CD4-positive, alpha-beta T cell (primary cell): ENCODE data around the gene WDR89. TPM values are rescaled to one million over a fixed set of nuclear protein-coding genes. Genes with fewer than 3 reads are reported as not detected.
A peak's percentile ranks its signal among the peaks of the same experiment; 100 is the strongest.

Source experiments
- ATAC-seq: fragments of 200-7000 bp; cut with Tn5 transposase; one replicate; pipeline ENCODE4 v1.10.0; 2022; ENCODE audit warnings: mild to moderate bottlenecking; ENCODE audit not compliant: poor library complexity
- CTCF ChIA-PET: fragments of 350-600 bp; sonication (Branson Sonifier 250); formaldehyde crosslinking; loops from one replicate; lab custom pipeline; 2021; ENCODE audit warnings: antibody characterized with exemption, inconsistent platforms; lab: Charles Lee
- POLR2A ChIA-PET: fragments of 350-600 bp; sonication (Branson Sonifier 250); formaldehyde crosslinking; loops from one replicate; lab custom pipeline; 2021; ENCODE audit warnings: antibody characterized with exemption, inconsistent platforms; lab: Charles Lee
- DNase-seq, 14 experiments: peaks; one replicate each; pipeline ENCODE4 v3.0.0-alpha.2; 2013 to 2020; ENCODE audit warnings: mixed read lengths in 2 of 14
- H3K27ac ChIP-seq, 2 donors: one replicate each; pipeline versions ENCODE4 v1.5.1 to v1.7.0; 2013; ENCODE audit warnings: low read length in 2 of 2, low read depth in 1 of 2, mild to moderate bottlenecking in 1 of 2
- H3K27me3 ChIP-seq, 2 experiments: 1 replicate in 1 of 2; 2 replicates in 1 of 2; pipeline versions ENCODE4 v1.6.1 to v1.7.0; 2013; ENCODE audit warnings: low read length in 2 of 2, control low read depth in 1 of 2, mild to moderate bottlenecking in 1 of 2, moderate library complexity in 1 of 2; ENCODE audit not compliant: insufficient read depth in 2 of 2, control insufficient read depth in 1 of 2
- H3K36me3 ChIP-seq: one replicate; pipeline ENCODE4 v1.6.1; 2013; ENCODE audit warnings: low read length, control low read depth; ENCODE audit not compliant: insufficient read depth
- H3K4me1 ChIP-seq: one replicate; pipeline ENCODE4 v1.6.1; 2013; ENCODE audit warnings: low read length, control low read depth; ENCODE audit not compliant: insufficient read depth
- H3K4me3 ChIP-seq: one replicate; pipeline ENCODE4 v1.5.1; 2013; ENCODE audit warnings: mild to moderate bottlenecking, low read length, moderate library complexity
- H3K9me3 ChIP-seq, 2 experiments: 1 replicate in 1 of 2; 2 replicates in 1 of 2; pipeline versions ENCODE4 v1.6.1 to v1.7.0; 2013; ENCODE audit warnings: low read length in 2 of 2, mild to moderate bottlenecking in 2 of 2, control low read depth in 1 of 2, moderate library complexity in 1 of 2; ENCODE audit not compliant: control insufficient read depth in 1 of 2, insufficient read depth in 1 of 2
- H3K27ac Mint-ChIP-seq: one replicate; pipeline ENCODE4 v1.8.0; 2020; ENCODE audit warnings: mixed read lengths
- H3K27me3 Mint-ChIP-seq: one replicate; pipeline ENCODE4 v1.8.0; 2021; ENCODE audit warnings: mixed read lengths
- H3K36me3 Mint-ChIP-seq: one replicate; pipeline ENCODE4 v1.8.0; 2021; ENCODE audit warnings: low read depth, mixed read lengths
- H3K4me1 Mint-ChIP-seq: one replicate; pipeline ENCODE4 v1.8.0; 2021; ENCODE audit warnings: low read depth, mixed read lengths
- H3K4me3 Mint-ChIP-seq: one replicate; pipeline ENCODE4 v1.8.0; 2020; ENCODE audit warnings: mild to moderate bottlenecking, mixed read lengths
- H3K9me3 Mint-ChIP-seq: one replicate; pipeline ENCODE4 v1.8.0; 2020; ENCODE audit warnings: mixed read lengths
- CTCF ChIP-seq: fragments of 200-600 bp; IDR thresholded peaks from one replicate; pipeline ENCODE4 v1.8.0; 2022; ENCODE audit warnings: antibody characterized with exemption, mild to moderate bottlenecking
- intact Hi-C, 2 experiments: fragments of 100-400 bp; cut with DNase I in 1 of 2; cut with micrococcal nuclease in 1 of 2; formaldehyde crosslinking; loops; one replicate each; pipeline versions ENCODE4 v1.15.1 to v1.9.0; 2023 to 2025; cut with DNase I, micrococcal nuclease
- total RNA-seq, 174 experiments: library from RNA in 2 of 174; stranded (reverse) in 2 of 174; gene quantifications; one replicate each; pipeline ENCODE4 v1.2.3 and lab custom pipeline; 2021 to 2026

WDR89 gene
- total RNA-seq, 2 experiments from 2014 or later: 12.4 to 13.4 TPM

- Histone ChIP-seq H3K9me3 (no peaks in the 10 kb centered on the region), H3K27me3 (no peaks in the 10 kb centered on the region), H3K4me3 (no peak overlapping the region), H3K4me1 (peaks cover 3% of the 10 kb centered on the region), H3K27ac (no peak overlapping the region), H3K36me3 (peaks cover 13% of the 10 kb centered on the region)
- no peak for DNase-seq
- POLR2A ChIA-PET: no interaction called here
- H3K4me3 Mint-ChIP-seq: no peak overlapping the region
- H3K27me3 Mint-ChIP-seq: no peaks in the 10 kb centered on the region
- TF ChIP-seq CTCF: no peak
- no peak overlapping the region for H3K27ac Mint-ChIP-seq
- CTCF ChIA-PET: no interaction called here
- intact Hi-C loops: no loop called here
- peaks cover 15% of the 10 kb centered on the region for H3K4me1 Mint-ChIP-seq
- peaks cover 59% of the 10 kb centered on the region for H3K36me3 Mint-ChIP-seq
- ATAC-seq: no peak
- H3K9me3 Mint-ChIP-seq: no peaks in the 10 kb centered on the region
Observed at GRCh38 chr14:63605041-63605532, 36.6 kb downstream of the WDR89 start.

- H3K36me3 Mint-ChIP-seq: peaks cover 60% of the 10 kb centered on the region
- ATAC-seq: no peak
- ChIA-PET POLR2A (no interaction called here), CTCF (no interaction called here)
- H3K4me3 ChIP-seq: no peak overlapping the region
- peaks cover 15% of the 10 kb centered on the region for H3K4me1 Mint-ChIP-seq
- H3K9me3 ChIP-seq: no peaks in the 10 kb centered on the region
- no peak overlapping the region for H3K4me3 Mint-ChIP-seq
- no peak for TF ChIP-seq CTCF
- H3K4me1 ChIP-seq: peaks cover 3% of the 10 kb centered on the region
- H3K27me3 ChIP-seq: no peaks in the 10 kb centered on the region
- no peak overlapping the region for H3K27ac Mint-ChIP-seq
- no peaks in the 10 kb centered on the region for H3K27me3 Mint-ChIP-seq
- H3K9me3 Mint-ChIP-seq: no peaks in the 10 kb centered on the region
- peaks cover 15% of the 10 kb centered on the region for H3K36me3 ChIP-seq
- no peak overlapping the region for H3K27ac ChIP-seq
- intact Hi-C loops: no loop called here
- no peak for DNase-seq
Observed at GRCh38 chr14:63604626-63605025, 37.0 kb downstream of the WDR89 start.

DNA sequence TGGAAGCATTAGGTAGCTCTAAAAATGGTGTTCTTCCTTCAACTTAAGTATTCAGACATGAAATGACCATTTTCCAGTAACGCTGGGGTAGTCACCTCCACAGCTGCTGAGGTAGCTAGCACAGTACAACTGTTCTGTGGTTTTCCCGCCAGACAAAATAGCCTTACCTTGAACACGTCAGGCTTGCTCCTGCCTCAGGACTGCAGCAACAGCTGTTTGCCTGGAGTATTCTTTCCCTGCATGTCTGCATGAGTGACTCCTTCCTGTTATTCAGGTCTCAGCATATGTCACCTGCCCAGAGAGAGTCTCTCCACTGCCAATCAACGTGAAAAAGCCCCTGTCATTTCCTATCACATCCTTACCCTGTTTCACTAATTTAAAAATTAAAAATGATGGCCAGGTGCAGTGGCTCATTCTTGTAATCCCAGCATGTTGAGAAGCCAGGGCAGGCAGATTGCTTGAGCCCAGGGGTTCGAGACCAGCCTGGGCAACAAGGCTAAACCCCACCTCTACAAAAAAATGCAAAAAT, 37.9 kb downstream of the WDR89 start:
- no peak overlapping the region for H3K4me3 Mint-ChIP-seq
- DNase-seq (no peak), ATAC-seq (no peak)
- H3K4me3 ChIP-seq: no peak overlapping the region
- H3K9me3 ChIP-seq: no peaks in the 10 kb centered on the region
- no peaks in the 10 kb centered on the region for H3K4me1 ChIP-seq
- H3K36me3 Mint-ChIP-seq: peaks cover 66% of the 10 kb centered on the region
- H3K27ac Mint-ChIP-seq: peak overlapping the region; percentile 39
- TF ChIP-seq CTCF: no peak
- H3K36me3 ChIP-seq: peaks cover 23% of the 10 kb centered on the region
- no peak overlapping the region for H3K27ac ChIP-seq
- no peaks in the 10 kb centered on the region for H3K9me3 Mint-ChIP-seq
- no peaks in the 10 kb centered on the region for H3K27me3 ChIP-seq
- no peaks in the 10 kb centered on the region for H3K27me3 Mint-ChIP-seq
- peaks cover 15% of the 10 kb centered on the region for H3K4me1 Mint-ChIP-seq
- ChIA-PET POLR2A (no interaction called here), CTCF (no interaction called here)
- intact Hi-C loops: no loop called here
